CD4-positive, alpha-beta T cell treated with Interleukin-6 for 4 hours (primary cell): ENCODE results near the gene CPA4.

Source experiments
- DNase-seq: peaks from one replicate; pipeline ENCODE4 v3.0.0-alpha.2; 2020; ENCODE audit warnings: mixed read lengths

Gene CPA4

DNA sequence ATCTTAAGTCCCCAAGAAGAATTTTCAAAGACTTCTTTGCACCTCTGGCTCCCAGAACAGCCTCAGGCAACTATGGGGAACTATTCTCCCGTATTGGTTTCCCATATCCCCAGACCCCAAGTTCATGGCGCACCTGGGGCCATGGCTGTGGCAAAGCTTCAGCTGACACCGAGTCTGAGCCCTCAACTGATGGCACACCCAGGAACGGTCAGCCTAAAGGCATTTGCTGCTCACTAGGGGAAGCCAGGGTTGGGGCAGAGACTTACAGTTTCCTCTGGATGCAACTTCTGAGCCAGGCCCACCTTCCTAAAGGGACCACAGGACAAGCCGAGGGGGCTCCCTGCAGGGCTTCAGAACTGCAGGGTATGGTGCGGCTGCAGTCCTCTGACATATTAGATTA is 73.6 kb downstream of the CPA4 start:
- no peak for DNase-seq

DNA sequence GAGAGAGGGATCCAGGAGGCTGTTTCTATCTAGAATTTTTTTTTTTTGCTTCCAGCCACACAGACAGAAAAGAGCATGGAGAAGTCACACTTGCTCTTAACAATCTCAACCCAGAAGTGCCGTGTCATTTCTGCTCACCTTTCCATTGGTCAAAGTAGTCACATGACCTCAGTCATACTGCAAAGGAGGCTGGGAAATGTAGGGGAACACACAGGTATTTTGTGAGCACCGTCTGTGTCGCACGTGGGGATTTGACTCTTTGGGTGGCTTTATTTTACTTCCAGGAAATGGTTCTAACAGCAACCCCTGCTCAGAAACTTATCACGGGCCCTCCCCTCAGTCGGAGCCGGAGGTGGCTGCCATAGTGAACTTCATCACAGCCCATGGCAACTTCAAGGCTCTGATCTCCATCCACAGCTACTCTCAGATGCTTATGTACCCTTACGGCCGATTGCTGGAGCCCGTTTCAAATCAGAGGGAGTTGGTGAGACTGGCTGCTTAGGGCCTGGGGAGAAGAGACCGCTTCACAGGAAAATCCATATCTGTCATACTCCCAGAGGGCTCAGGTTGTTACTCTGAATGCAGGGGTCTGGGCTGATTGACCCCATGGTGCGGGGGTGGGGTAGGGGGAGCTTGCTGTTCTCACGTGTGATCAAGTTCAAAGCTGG is 74.3 kb downstream of the CPA4 start:
- peak; percentile 20 for DNase-seq

DNA sequence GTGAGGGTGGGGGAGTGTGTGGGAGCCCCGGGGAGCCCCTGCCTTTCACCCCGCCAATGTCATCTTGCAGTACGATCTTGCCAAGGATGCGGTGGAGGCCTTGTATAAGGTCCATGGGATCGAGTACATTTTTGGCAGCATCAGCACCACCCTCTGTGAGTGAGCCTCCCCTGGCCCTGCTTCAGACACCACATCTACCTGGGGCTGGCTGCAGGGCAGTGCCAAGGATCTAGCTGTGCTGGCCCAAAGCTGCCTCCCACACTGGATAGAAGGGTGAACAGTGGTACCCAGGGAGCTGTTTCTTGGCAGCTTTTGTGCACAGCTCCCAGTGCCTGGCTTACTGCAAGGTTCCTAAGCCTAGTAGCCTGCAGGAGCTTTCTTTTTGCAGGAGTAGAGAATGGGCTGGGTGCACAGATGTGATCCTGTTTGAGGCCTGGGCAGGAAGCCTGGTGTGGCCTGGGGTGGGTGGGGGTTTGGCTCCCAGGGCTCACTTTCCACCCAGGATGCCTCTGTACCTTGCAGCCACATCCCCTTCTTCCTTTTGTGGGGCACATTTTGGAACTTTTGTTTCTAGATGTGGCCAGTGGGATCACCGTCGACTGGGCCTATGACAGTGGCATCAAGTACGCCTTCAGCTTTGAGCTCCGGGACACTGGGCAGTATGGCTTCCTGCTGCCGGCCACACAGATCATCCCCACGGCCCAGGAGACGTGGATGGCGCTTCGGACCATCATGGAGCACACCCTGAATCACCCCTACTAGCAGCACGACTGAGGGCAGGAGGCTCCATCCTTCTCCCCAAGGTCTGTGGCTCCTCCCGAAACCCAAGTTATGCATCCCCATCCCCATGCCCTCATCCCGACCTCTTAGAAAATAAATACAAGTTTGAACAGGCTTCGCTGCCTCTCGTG is 75.1 kb downstream of the CPA4 start:
- no peak for DNase-seq

DNA sequence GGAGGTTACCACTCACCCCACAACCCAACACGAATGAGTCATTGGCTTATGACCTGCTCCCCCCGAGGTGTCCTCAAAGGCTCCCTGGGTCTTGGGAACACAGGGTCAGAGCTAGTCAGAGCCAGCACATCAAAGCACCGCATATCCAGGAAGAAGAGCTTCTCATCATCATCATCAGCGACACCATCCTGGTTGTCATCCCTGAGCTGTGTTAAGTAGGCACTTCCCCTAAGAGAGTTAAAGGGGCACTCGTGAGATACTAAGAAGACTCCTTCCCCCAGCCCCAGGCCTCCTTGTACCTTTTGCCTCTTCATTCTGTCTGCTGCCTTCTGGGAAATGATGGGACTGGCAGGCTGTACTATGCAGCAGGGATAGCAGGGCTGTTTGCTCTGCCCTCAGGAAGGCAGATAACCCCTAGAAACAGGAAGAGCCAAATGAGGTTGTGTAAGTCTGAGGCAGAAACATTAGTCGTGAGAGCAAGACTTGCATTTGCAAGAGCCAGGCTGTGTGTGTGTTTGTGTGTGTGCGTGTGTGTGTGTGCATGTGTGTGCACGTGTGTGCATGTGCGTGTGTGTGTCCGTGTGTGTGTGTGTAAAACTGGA is 76.2 kb downstream of the CPA4 start:
- DNase-seq, result no peak

DNA sequence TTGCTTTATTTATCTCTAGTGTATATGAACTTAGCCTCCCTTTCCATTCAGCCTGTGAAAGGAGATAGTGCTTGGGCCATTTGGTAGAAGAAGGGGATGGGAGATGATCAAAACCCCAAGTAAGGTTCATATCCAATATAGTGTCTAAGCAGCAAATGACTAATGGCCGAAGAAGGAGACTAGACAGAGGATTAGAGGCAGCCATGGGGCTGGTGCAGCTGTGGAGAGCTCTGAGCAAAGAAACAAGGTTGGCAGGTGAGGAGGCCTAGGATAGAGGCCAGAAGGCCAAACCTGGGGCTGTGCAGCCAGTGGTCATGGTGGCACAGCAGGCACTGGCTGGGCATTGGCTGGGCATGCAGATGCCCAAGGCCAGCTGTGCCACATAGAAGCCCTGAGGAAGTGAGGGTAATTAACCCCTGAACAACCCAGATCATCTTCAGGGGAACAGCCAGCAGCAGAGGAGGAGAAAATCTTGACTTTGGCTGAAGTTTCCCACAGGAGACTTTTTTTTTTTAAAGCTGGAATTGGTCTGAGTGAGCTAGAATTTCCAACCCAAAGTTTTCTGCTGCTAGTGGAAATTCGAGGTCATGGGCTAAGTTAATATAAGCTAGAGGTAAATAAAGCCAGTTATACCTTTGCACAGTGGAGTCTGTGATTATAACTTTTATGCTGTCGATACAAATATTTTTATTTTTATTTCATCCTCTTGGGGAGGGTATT is 77.0 kb downstream of the CPA4 start:
- DNase-seq, result no peak

DNA sequence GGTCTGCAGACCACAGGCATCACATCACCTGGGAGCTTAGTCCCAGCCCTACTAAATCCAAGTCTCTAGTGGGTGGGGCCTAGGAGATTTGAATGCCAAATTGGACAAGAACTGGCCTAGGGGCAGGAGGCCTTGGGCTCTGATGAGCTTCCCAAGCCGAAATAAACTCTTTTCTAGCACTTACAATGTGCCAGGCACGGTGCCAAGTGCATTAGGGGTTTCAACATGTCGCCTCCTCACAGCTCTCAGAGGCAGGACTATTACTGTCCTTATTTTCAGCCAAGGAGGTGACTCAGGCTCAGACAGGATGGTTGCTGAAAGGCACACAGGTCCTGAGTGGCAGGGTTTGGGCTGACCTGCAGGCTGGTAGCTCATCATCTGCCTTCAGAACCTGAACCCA is 78.1 kb downstream of the CPA4 start:
- DNase-seq, result no peak

- DNase-seq, result no peak
Measured at GRCh38 chr7:130372402-130373165, 79.6 kb downstream of the CPA4 start.
